ENCODE data around the gene ANG.
A peak's percentile ranks its signal among the peaks of the same experiment; 100 is the strongest.

DNA sequence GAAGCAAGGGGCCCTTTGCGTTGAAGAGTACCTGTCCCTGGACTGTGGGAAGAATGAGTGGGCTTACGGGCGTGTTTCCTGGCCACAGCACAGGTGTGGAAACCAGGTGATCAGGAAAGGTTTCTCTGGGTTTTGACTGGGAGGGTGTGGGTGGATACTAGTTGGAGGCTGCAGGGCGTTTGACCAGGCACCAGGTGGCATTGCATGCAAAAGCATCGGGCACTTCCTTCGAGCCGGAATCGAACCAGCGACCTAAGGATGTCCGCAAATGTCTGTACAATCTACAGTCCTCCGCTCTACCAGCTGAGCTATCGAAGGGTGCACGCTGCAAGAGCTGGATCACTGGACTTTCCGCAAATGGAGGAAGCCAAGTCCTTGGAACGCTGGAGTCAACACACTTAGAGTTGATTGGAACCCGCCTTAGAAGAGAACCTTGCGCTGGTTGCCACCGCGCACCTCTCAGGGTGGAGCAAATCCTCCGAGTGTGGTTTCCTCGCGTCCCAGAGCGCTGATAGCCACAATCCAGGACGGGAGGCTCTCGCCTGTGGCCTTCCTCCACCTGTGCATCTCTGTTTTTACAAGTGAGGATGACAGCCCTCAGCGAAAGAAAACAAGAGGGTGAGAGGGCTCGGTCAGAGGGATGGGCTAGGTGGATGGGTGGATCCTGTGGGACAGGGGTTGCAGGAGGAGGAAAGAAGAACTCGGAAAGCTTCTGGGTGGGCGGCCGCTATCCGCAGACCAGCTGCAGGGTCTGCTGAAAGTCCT lies 25.4 kb upstream of the ANG start:
- TF ChIP-seq, protein P1, sequence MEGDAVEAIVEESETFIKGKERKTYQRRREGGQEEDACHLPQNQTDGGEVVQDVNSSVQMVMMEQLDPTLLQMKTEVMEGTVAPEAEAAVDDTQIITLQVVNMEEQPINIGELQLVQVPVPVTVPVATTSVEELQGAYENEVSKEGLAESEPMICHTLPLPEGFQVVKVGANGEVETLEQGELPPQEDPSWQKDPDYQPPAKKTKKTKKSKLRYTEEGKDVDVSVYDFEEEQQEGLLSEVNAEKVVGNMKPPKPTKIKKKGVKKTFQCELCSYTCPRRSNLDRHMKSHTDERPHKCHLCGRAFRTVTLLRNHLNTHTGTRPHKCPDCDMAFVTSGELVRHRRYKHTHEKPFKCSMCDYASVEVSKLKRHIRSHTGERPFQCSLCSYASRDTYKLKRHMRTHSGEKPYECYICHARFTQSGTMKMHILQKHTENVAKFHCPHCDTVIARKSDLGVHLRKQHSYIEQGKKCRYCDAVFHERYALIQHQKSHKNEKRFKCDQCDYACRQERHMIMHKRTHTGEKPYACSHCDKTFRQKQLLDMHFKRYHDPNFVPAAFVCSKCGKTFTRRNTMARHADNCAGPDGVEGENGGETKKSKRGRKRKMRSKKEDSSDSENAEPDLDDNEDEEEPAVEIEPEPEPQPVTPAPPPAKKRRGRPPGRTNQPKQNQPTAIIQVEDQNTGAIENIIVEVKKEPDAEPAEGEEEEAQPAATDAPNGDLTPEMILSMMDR (conservative IDR thresholded peaks at IDR 0.05; ENCODE audit: low read depth, low read length), result peak; percentile 47
- TF ChIP-seq EZH2 (IDR thresholded peaks at IDR 0.05; ENCODE audit: borderline replicate concordance, low read depth, low read length, poor library complexity, severe bottlenecking), result no peak

Data from A673 (cell line).